Keratinocyte (primary cell): ENCODE results near the gene MAB21L3. TPM values are rescaled to one million over a fixed set of nuclear protein-coding genes. Genes with fewer than 3 reads are reported as not detected.

Experiments
- DNase-seq: peaks from one replicate; pipeline ENCODE4 v3.0.0-alpha.2; 2011; ENCODE audit warnings: low read depth, missing footprints, low spot score
- FAIRE-seq: peaks from 2 replicates; lab custom pipeline; 2011; peaks lifted over from hg19 to GRCh38; lab: Jason Lieb, UNC
- H2AFZ ChIP-seq: 2 replicates; pipeline ENCODE4 v1.6.0; 2012; ENCODE audit warnings: low read length, control low read depth, inconsistent platforms; ENCODE audit not compliant: control insufficient read depth
- H3K27ac ChIP-seq: 2 replicates; pipeline ENCODE4 v1.5.1; 2011; ENCODE audit warnings: low read length; ENCODE audit not compliant: control insufficient read depth, insufficient read depth
- H3K27me3 ChIP-seq: 3 replicates; pipeline ENCODE4 v1.6.0; 2011; ENCODE audit warnings: low read length; ENCODE audit not compliant: control insufficient read depth, insufficient read depth; ENCODE audit errors: extremely low read depth
- H3K36me3 ChIP-seq, 2 experiments: 2 replicates in 1 of 2; 3 replicates in 1 of 2; pipeline ENCODE4 v1.5.1; 2011; ENCODE audit warnings: low read length in 2 of 2, mild to moderate bottlenecking in 1 of 2; ENCODE audit not compliant: control insufficient read depth in 2 of 2, insufficient read depth in 2 of 2; ENCODE audit errors: extremely low read depth in 1 of 2
- H3K4me1 ChIP-seq: 3 replicates; pipeline ENCODE4 v1.5.1; 2011; ENCODE audit warnings: low read length; ENCODE audit not compliant: control insufficient read depth, insufficient read depth; ENCODE audit errors: extremely low read depth
- H3K4me2 ChIP-seq: 3 replicates; pipeline ENCODE4 v1.6.0; 2011; ENCODE audit warnings: low read depth, low read length; ENCODE audit not compliant: control insufficient read depth, insufficient read depth; ENCODE audit errors: extremely low read depth
- H3K4me3 ChIP-seq, 3 experiments: fragments of 200-600 bp in 1 of 3; sonication (generic) in 1 of 3; 2 replicates in 2 of 3; 3 replicates in 1 of 3; pipeline ENCODE4 v1.5.1; 2011 to 2016; ENCODE audit warnings: low read length in 3 of 3, mild to moderate bottlenecking in 3 of 3, control low read depth in 2 of 3, inconsistent platforms in 1 of 3, low read depth in 1 of 3, mixed read lengths in 1 of 3, mixed run types in 1 of 3, moderate library complexity in 1 of 3; ENCODE audit not compliant: control insufficient read depth in 2 of 3, insufficient read depth in 2 of 3; ENCODE audit errors: extremely low read depth in 1 of 3
- H3K79me2 ChIP-seq: 2 replicates; pipeline ENCODE4 v1.6.0; 2012; ENCODE audit warnings: low read length; ENCODE audit not compliant: control insufficient read depth, insufficient read depth
- H3K9ac ChIP-seq: 3 replicates; pipeline ENCODE4 v1.6.0; 2011; ENCODE audit warnings: low read length; ENCODE audit not compliant: control insufficient read depth, insufficient read depth; ENCODE audit errors: extremely low read depth
- H3K9me1 ChIP-seq: 3 replicates; pipeline ENCODE4 v1.6.0; 2011; ENCODE audit warnings: low read length; ENCODE audit not compliant: control insufficient read depth, insufficient read depth; ENCODE audit errors: extremely low read depth
- H3K9me3 ChIP-seq: 2 replicates; pipeline ENCODE4 v1.5.1; 2012; ENCODE audit warnings: low read depth, low read length; ENCODE audit not compliant: control insufficient read depth
- H4K20me1 ChIP-seq: 3 replicates; pipeline ENCODE4 v1.6.0; 2011; ENCODE audit warnings: low read length; ENCODE audit not compliant: control insufficient read depth, insufficient read depth; ENCODE audit errors: extremely low read depth
- CTCF ChIP-seq, 3 experiments: IDR thresholded peaks in 1 of 3; conservative IDR thresholded peaks in 1 of 3; optimal IDR thresholded peaks in 1 of 3; 2 replicates in 2 of 3; 3 replicates in 1 of 3; pipeline versions ENCODE3 to v1.5.1; 2011; ENCODE audit warnings: low read length in 3 of 3, mild to moderate bottlenecking in 3 of 3, moderate library complexity in 2 of 3, control low read depth in 1 of 3, inconsistent platforms in 1 of 3; ENCODE audit not compliant: insufficient read depth in 2 of 3; ENCODE audit errors: extremely low read depth in 1 of 3
- EZH2 ChIP-seq: IDR thresholded peaks from one replicate; pipeline ENCODE4 v1.6.1; 2012; ENCODE audit warnings: inconsistent platforms, mild to moderate bottlenecking, low read length, moderate library complexity
- dilution Hi-C: fragments of 300-500 bp; cut with MboI; formaldehyde crosslinking; loops from one replicate; pipeline ENCODE4 v1.7.0; 2020; ENCODE audit warnings: low sequenced_read_pairs; ENCODE audit not compliant: extremely low pct_ligation_motif_present
- polyA plus RNA-seq, 5 experiments: library from polyadenylated mRNA; depleted of rRNA in 3 of 5; stranded (reverse) in 3 of 5; stranded (forward) in 1 of 5; unstranded in 1 of 5; fragments of >200 nt; gene quantifications; 1 replicate in 1 of 5; 2 replicates in 3 of 5; 3 replicates in 1 of 5; pipeline versions ENCODE4 v1.2.1 to v1.2.3, GENCODE V29; 2011 to 2012; ENCODE audit warnings: missing spikeins in 2 of 5, low read depth in 1 of 5, low replicate concordance in 1 of 5

MAB21L3 gene
- polyA plus RNA-seq, 1 donor (not counting 4 experiments of a cell fraction or from before 2014, with no cell fraction given), result 0.29 TPM

DNA sequence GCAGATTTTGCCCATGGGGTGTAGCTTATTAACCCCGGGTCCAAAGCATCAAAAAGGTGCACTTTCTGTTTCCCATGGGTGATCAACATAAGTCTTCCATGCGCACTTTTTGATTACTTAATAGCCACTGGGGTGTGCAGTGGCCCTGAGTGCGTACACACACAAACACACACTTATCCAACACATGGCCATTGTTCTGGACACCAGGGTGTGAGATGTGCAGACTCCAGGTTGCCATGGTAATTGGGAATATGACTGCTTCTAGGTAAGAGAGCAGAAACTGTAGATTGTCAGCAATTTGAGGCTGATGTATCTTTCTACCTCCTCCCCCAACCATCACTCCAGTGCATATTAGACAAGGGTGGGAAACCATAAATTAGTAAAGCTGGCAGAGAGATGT, 68.8 kb downstream of the MAB21L3 start:
- Histone ChIP-seq H4K20me1 (no peaks in the 10 kb centered on the region), H3K27me3 (peaks cover 3% of the 10 kb centered on the region), H3K9me1 (no peaks in the 10 kb centered on the region), H3K9ac (no peak overlapping the region), H2AFZ (no peak overlapping the region), H3K4me3 (no peak overlapping the region), H3K9me3 (no peaks in the 10 kb centered on the region), H3K4me1 (no peaks in the 10 kb centered on the region), H3K4me2 (no peak overlapping the region), H3K27ac (no peak overlapping the region), H3K79me2 (no peaks in the 10 kb centered on the region), H3K36me3 (no peaks in the 10 kb centered on the region)
- FAIRE-seq (no peak), DNase-seq (no peak)
- TF ChIP-seq CTCF (optimal IDR thresholded peaks at IDR 0.05 in 1 of 3, IDR thresholded peaks at IDR 0.05 in 1 of 3, conservative IDR thresholded peaks at IDR 0.05 in 1 of 3; ENCODE audit: extremely low read depth in 1 of 3, insufficient read depth in 2 of 3, low read length in 3 of 3) (no peak), EZH2 (no peak)
- dilution Hi-C loops, result no loop called here

DNA sequence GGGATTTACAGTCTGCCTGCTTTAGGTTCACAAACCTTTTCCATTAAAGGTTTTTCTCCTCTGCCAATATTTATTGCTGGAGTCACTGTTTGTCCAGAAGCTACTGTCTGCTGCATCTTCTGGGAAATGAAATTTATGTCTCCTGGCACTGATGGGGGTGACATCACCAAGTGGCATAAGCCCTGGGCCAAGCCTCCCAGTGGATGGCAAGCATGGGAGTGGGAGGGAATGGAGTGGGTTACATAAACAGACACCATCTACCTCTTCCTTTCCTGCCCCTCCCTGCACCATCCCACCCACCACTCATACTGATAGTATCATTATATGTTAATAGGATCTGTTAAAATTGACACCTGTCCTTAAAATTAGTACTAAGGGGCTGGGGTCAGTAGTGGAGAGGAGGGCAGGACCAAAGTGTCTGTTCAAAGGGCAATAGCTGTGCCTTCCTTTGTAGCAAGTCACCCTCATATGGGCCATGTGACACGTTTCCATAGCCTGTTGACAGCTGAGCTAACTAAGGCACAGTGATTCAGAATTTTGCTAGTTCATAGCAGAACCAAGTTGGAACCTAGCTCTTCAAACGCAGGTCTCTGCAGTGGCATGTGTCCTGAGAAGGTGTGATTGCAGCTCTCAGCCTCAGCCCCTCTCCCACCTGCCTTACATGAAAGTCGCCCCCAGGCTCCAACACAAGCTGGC, 71.0 kb downstream of the MAB21L3 start:
- H4K20me1 ChIP-seq, result no peaks in the 10 kb centered on the region
- H3K9me3 ChIP-seq, result no peaks in the 10 kb centered on the region
- no peak overlapping the region for H3K27ac ChIP-seq
- no peaks in the 10 kb centered on the region for H3K79me2 ChIP-seq
- TF ChIP-seq EZH2 (no peak), CTCF (optimal IDR thresholded peaks at IDR 0.05 in 1 of 3, IDR thresholded peaks at IDR 0.05 in 1 of 3, conservative IDR thresholded peaks at IDR 0.05 in 1 of 3; ENCODE audit: extremely low read depth in 1 of 3, insufficient read depth in 2 of 3, low read length in 3 of 3) (no peak)
- H3K4me3 ChIP-seq, result no peak overlapping the region
- peaks cover 3% of the 10 kb centered on the region for H3K27me3 ChIP-seq
- no peak for DNase-seq
- dilution Hi-C loops, result no loop called here
- no peaks in the 10 kb centered on the region for H3K9me1 ChIP-seq
- FAIRE-seq, result no peak
- no peak overlapping the region for H2AFZ ChIP-seq
- H3K4me1 ChIP-seq, result no peaks in the 10 kb centered on the region
- no peak overlapping the region for H3K4me2 ChIP-seq
- no peaks in the 10 kb centered on the region for H3K36me3 ChIP-seq
- H3K9ac ChIP-seq, result no peak overlapping the region

Other genes starting within 250 kb of the MAB21L3 start
- 9.3 to 16.3 TPM (median 14.9 TPM) in 3 replicates for gene SLC22A15, start 134.9 kb upstream of the MAB21L3 start, polyA plus RNA-seq